Measurements from ENCODE around the gene VAT1L.

Gene VAT1L

GRCh38 chr16:78028018-78028417, 239.7 kb downstream of the VAT1L start:
- Histone ChIP-seq H3K4me3 (ENCODE audit: low read length) (no peak overlapping the region), H3K27ac (ENCODE audit: low read depth, low read length) (no peak overlapping the region), H3K9me3 (ENCODE audit: control insufficient read depth, insufficient read depth, low read length) (no peaks in the 10 kb centered on the region), H3K4me2 (ENCODE audit: low read length) (no peak overlapping the region), H3K27me3 (ENCODE audit: control insufficient read depth, low read length) (no peaks in the 10 kb centered on the region), H3K4me1 (ENCODE audit: control insufficient read depth, low read length) (no peaks in the 10 kb centered on the region), H4K20me1 (ENCODE audit: control insufficient read depth, insufficient read depth, low read depth, low read length) (no peaks in the 10 kb centered on the region), H3K79me2 (ENCODE audit: control insufficient read depth, low read length) (no peaks in the 10 kb centered on the region), H3F3A (ENCODE audit: control insufficient read depth, insufficient read depth) (no peaks in the 10 kb centered on the region), H3K9me2 (replicated peaks; ENCODE audit: control insufficient read depth, low read length) (no peaks in the 10 kb centered on the region), H3K36me3 (ENCODE audit: control insufficient read depth, low read length) (no peaks in the 10 kb centered on the region)
- TF ChIP-seq, protein P1, sequence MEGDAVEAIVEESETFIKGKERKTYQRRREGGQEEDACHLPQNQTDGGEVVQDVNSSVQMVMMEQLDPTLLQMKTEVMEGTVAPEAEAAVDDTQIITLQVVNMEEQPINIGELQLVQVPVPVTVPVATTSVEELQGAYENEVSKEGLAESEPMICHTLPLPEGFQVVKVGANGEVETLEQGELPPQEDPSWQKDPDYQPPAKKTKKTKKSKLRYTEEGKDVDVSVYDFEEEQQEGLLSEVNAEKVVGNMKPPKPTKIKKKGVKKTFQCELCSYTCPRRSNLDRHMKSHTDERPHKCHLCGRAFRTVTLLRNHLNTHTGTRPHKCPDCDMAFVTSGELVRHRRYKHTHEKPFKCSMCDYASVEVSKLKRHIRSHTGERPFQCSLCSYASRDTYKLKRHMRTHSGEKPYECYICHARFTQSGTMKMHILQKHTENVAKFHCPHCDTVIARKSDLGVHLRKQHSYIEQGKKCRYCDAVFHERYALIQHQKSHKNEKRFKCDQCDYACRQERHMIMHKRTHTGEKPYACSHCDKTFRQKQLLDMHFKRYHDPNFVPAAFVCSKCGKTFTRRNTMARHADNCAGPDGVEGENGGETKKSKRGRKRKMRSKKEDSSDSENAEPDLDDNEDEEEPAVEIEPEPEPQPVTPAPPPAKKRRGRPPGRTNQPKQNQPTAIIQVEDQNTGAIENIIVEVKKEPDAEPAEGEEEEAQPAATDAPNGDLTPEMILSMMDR (IDR thresholded peaks at IDR 0.05; ENCODE audit: low read depth, low read length, poor library complexity, severe bottlenecking) = no peak
- no peak for TF ChIP-seq EZH2phosphoT487 (IDR thresholded peaks at IDR 0.05; ENCODE audit: borderline replicate concordance, low read length)
